ENCODE data around the gene PTPN6. TPM values are rescaled to one million over a fixed set of nuclear protein-coding genes. Genes with fewer than 3 reads are reported as not detected.

Gene PTPN6
- total and polyA plus RNA-seq, 2 of the 4 experiments (the other 2 are of a cell fraction) = under 0.01 to 0.14 TPM

DNA sequence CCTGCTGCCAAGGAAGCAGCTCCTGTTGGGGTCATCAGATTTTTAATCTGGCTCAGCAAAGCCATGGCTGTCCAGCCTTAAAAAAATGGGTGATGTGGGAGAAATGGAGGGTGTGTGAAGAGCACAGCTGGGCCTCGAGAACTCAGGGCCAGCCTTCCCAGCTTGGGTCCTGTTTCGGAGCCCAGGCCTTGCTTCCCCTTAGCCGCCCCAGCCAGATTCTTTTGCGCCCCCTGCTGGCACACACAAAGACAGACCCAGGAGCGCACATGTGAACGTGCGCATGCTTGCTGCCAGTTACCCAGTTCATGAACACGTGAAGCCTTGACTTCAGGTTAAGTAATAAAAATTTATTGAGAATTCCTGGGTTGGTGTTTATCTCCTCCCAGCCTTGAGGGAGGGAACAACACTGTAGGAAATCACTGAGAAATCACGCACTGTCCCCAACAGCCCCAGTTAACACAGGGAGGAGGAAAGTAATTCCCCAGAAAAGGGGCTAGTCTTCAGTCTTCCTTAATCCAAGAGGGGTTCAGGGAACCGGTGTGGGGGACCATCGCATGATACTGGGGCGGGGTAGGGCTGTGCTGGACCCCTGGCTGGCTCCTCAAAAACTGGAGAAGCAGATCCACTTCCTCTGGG lies 14.0 kb downstream of the PTPN6 start:
- Histone ChIP-seq H3K27ac (ENCODE audit: insufficient read depth, low read length) (peak overlapping the region; percentile 33; the same call in 1 of the 2 replicates), H3K14ac (replicated peaks; ENCODE audit: low read depth, low read length) (no peak overlapping the region), H3K4me3 (ENCODE audit: insufficient read depth, low read depth, low read length) (no peak overlapping the region), H3K4me1 (ENCODE audit: control insufficient read depth, insufficient read depth, low read length) (peaks cover 9% of the 10 kb centered on the region), H2AK5ac (ENCODE audit: low read depth, low read length) (0 out of 2 replicates have a peak overlapping the region, but pooled peaks have one; percentile 30), H2BK120ac (ENCODE audit: low read depth, low read length) (no peak overlapping the region), H3K9me3 (ENCODE audit: control insufficient read depth, insufficient read depth, low read length) (no peaks in the 10 kb centered on the region), H4K20me1 (ENCODE audit: insufficient read depth, low read length) (no peaks in the 10 kb centered on the region), H4K8ac (ENCODE audit: low read depth in 2 of 2, low read length in 2 of 2) (peak overlapping the region in 1 of 2 experiments; percentile 23; a peak in 1 of 4 replicates), H4K91ac (ENCODE audit: insufficient read depth, low read depth, low read length) (no peak overlapping the region), H3K79me1 (ENCODE audit: low read depth in 1 of 2, low read length in 2 of 2) (peaks cover 13 to 32% of the 10 kb centered on the region in 2 experiments), H3K4me2 (ENCODE audit: low read depth, low read length) (no peak overlapping the region), H2BK15ac (ENCODE audit: low read depth, low read length) (no peak overlapping the region), H3K9ac (ENCODE audit: low read depth, low read length) (no peak overlapping the region), H3K23ac (ENCODE audit: low read depth, low read length) (no peak overlapping the region), H3K56ac (ENCODE audit: extremely low read depth, insufficient read depth, low read length) (no peak overlapping the region), H3K9me1 (ENCODE audit: insufficient read depth, low read length) (no peaks in the 10 kb centered on the region), H2BK20ac (ENCODE audit: low read depth, low read length) (no peak overlapping the region), H4K5ac (ENCODE audit: low read depth, low read length) (no peak overlapping the region), H3K18ac (ENCODE audit: low read depth, low read length) (no peak overlapping the region), H2BK5ac (ENCODE audit: low read depth, low read length, poor library complexity, severe bottlenecking) (no peak overlapping the region), H3K36me3 (ENCODE audit: control insufficient read depth, insufficient read depth, low read length) (peaks cover 38% of the 10 kb centered on the region), H2AFZ (replicated peaks; ENCODE audit: low read length, poor library complexity) (peak overlapping the region; percentile 59), H3K27me3 (ENCODE audit: control insufficient read depth, insufficient read depth, low read length) (no peaks in the 10 kb centered on the region), H3K4ac (ENCODE audit: low read depth, low read length) (no peak overlapping the region), H2AK9ac (replicated peaks; ENCODE audit: low read depth, low read length, poor library complexity) (peak overlapping the region; percentile 77)
- no CpG with 5 or more reads among the region's 12 CpGs for WGBS, 2 experiments (ENCODE audit: extremely low coverage in 2 of 2, insufficient read length in 1 of 2)
- ATAC-seq (ENCODE audit: low read depth) = peak; percentile 75
- in situ Hi-C loops (cut with MboI; ENCODE audit: low sequenced_read_pairs) (no loop called here), dilution Hi-C loops (cut with HindIII; ENCODE audit: low sequenced_read_pairs, unreplicated experiment) (no loop called here), intact Hi-C loops (cut with micrococcal nuclease) (loop anchor here (1.0 kb wide), 4 partner anchors 21 to 148 kb away; partner anchors contain the start of gene C12orf57)
- ChIA-PET POLR2A (ENCODE audit: unreplicated experiment) (no interaction called here), CTCF (interaction anchor here (0.7 to 1.2 kb wide), 2 partner anchors 39 to 40 kb away, joined by 3 read pairs; no protein-coding TSS in a partner anchor)
- DNase-seq = peak; percentile 82
- TF ChIP-seq FOS (IDR thresholded peaks at IDR 0.05; ENCODE audit: low read depth, low read length) (no peak), MXI1 (IDR thresholded peaks at IDR 0.05; ENCODE audit: borderline replicate concordance, low read depth, low read length) (peak; percentile 97), CHD1 (IDR thresholded peaks at IDR 0.05; ENCODE audit: low read depth, low read length) (no peak), BHLHE40 (IDR thresholded peaks at IDR 0.05; ENCODE audit: low read depth, low read length) (peak; percentile 74), SMC3 (IDR thresholded peaks at IDR 0.05; ENCODE audit: low read depth, low read length) (peak; percentile 88), NFE2L2 (IDR thresholded peaks at IDR 0.05; ENCODE audit: low read depth, low read length) (no peak), MAFK (IDR thresholded peaks at IDR 0.05; ENCODE audit: low read depth, low read length) (no peak), USF2 (IDR thresholded peaks at IDR 0.05; ENCODE audit: low read depth, low read length) (peak; percentile 72), MAZ (IDR thresholded peaks at IDR 0.05; ENCODE audit: borderline replicate concordance, low read depth, low read length) (peak; percentile 27; the same call in 1 of the 2 replicates), POLR2A (IDR thresholded peaks at IDR 0.05; ENCODE audit: low read depth, low read length) (no peak), RCOR1 (IDR thresholded peaks at IDR 0.05; ENCODE audit: insufficient replicate concordance, low read length) (no peak), RAD21 (IDR thresholded peaks at IDR 0.05; ENCODE audit: low read length) (peak; percentile 66), CEBPB (IDR thresholded peaks at IDR 0.05; ENCODE audit: low read depth, low read length) (no peak), CTCF (conservative IDR thresholded peaks at IDR 0.05; ENCODE audit: low read depth, low read length) (peak; percentile 91)
- TF ChIP-seq, protein P1, sequence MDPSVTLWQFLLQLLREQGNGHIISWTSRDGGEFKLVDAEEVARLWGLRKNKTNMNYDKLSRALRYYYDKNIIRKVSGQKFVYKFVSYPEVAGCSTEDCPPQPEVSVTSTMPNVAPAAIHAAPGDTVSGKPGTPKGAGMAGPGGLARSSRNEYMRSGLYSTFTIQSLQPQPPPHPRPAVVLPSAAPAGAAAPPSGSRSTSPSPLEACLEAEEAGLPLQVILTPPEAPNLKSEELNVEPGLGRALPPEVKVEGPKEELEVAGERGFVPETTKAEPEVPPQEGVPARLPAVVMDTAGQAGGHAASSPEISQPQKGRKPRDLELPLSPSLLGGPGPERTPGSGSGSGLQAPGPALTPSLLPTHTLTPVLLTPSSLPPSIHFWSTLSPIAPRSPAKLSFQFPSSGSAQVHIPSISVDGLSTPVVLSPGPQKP (IDR thresholded peaks at IDR 0.05; ENCODE audit: borderline replicate concordance, low read depth, low read length) = no peak
- no TSS peak for BruUV-seq (replicated peaks)
